ENCODE data around the gene PTPRD.

GRCh38 chr9:9396518-9396917 is 1216.3 kb downstream of the PTPRD start:
- TF ChIP-seq CTCF (IDR thresholded peaks at IDR 0.05) (no peak), EZH2 (IDR thresholded peaks at IDR 0.05) (no peak), EZH2phosphoT487 (IDR thresholded peaks at IDR 0.05) (no peak)

All from neural progenitor cell (in vitro differentiated cells).